OCI-LY3 (cell line): ENCODE data around the gene ARL13B.
A peak's percentile ranks its signal among the peaks of the same experiment; 100 is the strongest.
"Not testable (repeated sequence)": the region's sequence is repeated elsewhere in the genome, so short reads cannot be mapped to it uniquely, and the experiment has no call there.

Experiments used
- H2AFZ ChIP-seq: fragments of 200-600, 300-600 bp; shearing (Covaris generic); 2 replicates; pipeline ENCODE4 v1.6.0; 2014; ENCODE audit warnings: antibody characterized with exemption, low read depth, low read length
- H3K27ac ChIP-seq: fragments of 200-600, 300-600 bp; sonication (generic); 2 replicates; pipeline ENCODE4 v1.5.1; 2014; ENCODE audit warnings: mild to moderate bottlenecking, low read length, moderate library complexity, mixed read lengths
- H3K27me3 ChIP-seq: fragments of 200-600, 300-600 bp; sonication (generic); 2 replicates; pipeline ENCODE4 v1.6.1; 2014; ENCODE audit warnings: low read depth, low read length, mixed read lengths
- H3K36me3 ChIP-seq: fragments of 200-600, 300-600 bp; sonication (generic); replicated peaks from 2 replicates; pipeline ENCODE3; 2014; ENCODE audit warnings: low read depth, low read length, mixed read lengths
- H3K4me1 ChIP-seq: fragments of 300-600, 200-600 bp; sonication (generic); 2 replicates; pipeline ENCODE4 v1.6.1; 2014; ENCODE audit warnings: low read length, mixed read lengths
- H3K4me2 ChIP-seq: fragments of 200-600, 300-600 bp; sonication (generic); 2 replicates; pipeline ENCODE4 v1.6.1; 2014; ENCODE audit warnings: low read length, mixed read lengths
- H3K4me3 ChIP-seq: fragments of 300-600, 200-600 bp; sonication (generic); 2 replicates; pipeline ENCODE4 v1.5.1; 2014; ENCODE audit warnings: antibody characterized with exemption, mild to moderate bottlenecking, low read length, moderate library complexity
- H3K79me2 ChIP-seq: fragments of 300-600, 200-600 bp; shearing (Covaris generic); 2 replicates; pipeline ENCODE4 v1.6.1; 2014; ENCODE audit warnings: mild to moderate bottlenecking, low read length, mixed read lengths
- H3K9ac ChIP-seq: fragments of 300-600, 200-600 bp; shearing (Covaris generic); 2 replicates; pipeline ENCODE4 v1.6.0; 2014; ENCODE audit warnings: mild to moderate bottlenecking, low read length, moderate library complexity
- H3K9me3 ChIP-seq: fragments of 200-600, 300-600 bp; shearing (Covaris generic); 2 replicates; pipeline ENCODE4 v1.6.1; 2014; ENCODE audit warnings: low read length, mixed read lengths; ENCODE audit not compliant: insufficient read depth
- H4K20me1 ChIP-seq: fragments of 200-600, 300-600 bp; sonication (generic); 2 replicates; pipeline ENCODE4 v1.6.1; 2016; ENCODE audit warnings: low read length, mixed read lengths; ENCODE audit not compliant: insufficient read depth
- EZH2phosphoT487 ChIP-seq: fragments of 200-600 bp; shearing (Covaris generic); IDR thresholded peaks from 2 replicates; pipeline ENCODE4 v1.6.1; 2018; ENCODE audit warnings: antibody characterized with exemption, mixed run types, low read depth
- TF ChIP-seq, protein P1 (sequence below): fragments of 200-600, 300-600 bp; sonication (generic); IDR thresholded peaks from 2 replicates; pipeline ENCODE4 v1.5.1; 2014; ENCODE audit warnings: antibody characterized with exemption, low read length, low read depth

ARL13B gene

DNA sequence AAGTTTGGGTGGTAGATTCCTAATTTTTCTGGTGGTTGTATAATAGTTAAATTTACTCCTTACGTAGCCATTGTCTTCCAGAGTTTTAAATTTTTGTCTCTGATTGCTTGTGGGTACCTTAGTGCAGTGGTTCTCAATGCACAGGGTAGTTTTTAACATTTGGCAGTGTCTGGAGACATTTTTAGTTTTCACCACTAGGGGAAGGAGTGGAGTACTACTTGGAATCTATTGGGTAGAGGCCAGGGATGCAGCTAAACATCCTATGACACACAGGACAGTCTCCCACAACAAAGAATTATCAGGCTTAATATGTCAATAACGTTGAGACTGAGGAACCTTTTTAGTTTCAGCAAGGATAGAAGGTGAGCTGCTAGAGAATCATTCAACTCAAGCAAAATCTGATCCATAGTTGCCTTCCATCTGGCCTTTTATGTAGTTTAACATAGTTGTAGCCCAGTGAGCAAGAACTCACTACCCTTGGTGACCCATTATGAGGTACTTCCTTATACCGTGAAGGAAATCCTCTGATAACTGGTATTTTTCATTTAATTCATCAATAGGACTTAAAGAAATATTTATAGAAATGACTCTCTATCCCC, 57.1 kb downstream of the ARL13B start:
- Histone ChIP-seq H3K4me1 (no peaks in the 10 kb centered on the region), H3K27ac (no peak overlapping the region), H4K20me1 (no peaks in the 10 kb centered on the region), H3K36me3 (no peaks in the 10 kb centered on the region), H3K27me3 (no peaks in the 10 kb centered on the region), H3K9me3 (no peaks in the 10 kb centered on the region), H2AFZ (no peak overlapping the region), H3K79me2 (no peaks in the 10 kb centered on the region), H3K4me2 (no peak overlapping the region), H3K4me3 (no peak overlapping the region), H3K9ac (no peak overlapping the region)
- TF ChIP-seq, protein P1, sequence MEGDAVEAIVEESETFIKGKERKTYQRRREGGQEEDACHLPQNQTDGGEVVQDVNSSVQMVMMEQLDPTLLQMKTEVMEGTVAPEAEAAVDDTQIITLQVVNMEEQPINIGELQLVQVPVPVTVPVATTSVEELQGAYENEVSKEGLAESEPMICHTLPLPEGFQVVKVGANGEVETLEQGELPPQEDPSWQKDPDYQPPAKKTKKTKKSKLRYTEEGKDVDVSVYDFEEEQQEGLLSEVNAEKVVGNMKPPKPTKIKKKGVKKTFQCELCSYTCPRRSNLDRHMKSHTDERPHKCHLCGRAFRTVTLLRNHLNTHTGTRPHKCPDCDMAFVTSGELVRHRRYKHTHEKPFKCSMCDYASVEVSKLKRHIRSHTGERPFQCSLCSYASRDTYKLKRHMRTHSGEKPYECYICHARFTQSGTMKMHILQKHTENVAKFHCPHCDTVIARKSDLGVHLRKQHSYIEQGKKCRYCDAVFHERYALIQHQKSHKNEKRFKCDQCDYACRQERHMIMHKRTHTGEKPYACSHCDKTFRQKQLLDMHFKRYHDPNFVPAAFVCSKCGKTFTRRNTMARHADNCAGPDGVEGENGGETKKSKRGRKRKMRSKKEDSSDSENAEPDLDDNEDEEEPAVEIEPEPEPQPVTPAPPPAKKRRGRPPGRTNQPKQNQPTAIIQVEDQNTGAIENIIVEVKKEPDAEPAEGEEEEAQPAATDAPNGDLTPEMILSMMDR = peak; percentile 45
- TF ChIP-seq EZH2phosphoT487 = no peak

DNA sequence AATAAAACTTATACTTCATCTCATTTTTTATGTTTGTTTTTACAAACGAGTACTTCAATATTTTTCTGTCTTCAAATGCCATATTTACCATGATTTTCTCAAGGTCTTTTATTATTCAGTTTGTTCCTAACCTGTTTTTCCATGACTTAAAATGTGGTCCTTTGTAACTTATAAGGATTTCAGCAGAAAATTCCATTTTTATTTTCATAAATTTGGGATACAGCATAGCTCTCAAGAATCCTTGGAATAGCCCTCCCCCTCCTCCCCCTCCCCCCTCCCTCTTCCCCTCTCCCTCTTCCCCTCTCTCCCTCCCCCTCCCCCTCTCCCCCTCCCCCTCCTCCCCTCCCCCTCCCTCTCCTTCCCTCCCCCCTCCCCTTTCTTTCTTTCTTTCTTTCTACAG, 63.3 kb downstream of the ARL13B start:
- Histone ChIP-seq H3K4me1 (no peaks in the 10 kb centered on the region), H3K9ac (no peak overlapping the region), H2AFZ (no peak overlapping the region), H3K4me3 (no peak overlapping the region), H3K4me2 (no peak overlapping the region), H3K27ac (no peak overlapping the region), H4K20me1 (no peaks in the 10 kb centered on the region), H3K79me2 (no peaks in the 10 kb centered on the region), H3K9me3 (no peaks in the 10 kb centered on the region), H3K36me3 (no peaks in the 10 kb centered on the region), H3K27me3 (no peaks in the 10 kb centered on the region)
- TF ChIP-seq EZH2phosphoT487 = no peak
- TF ChIP-seq, protein P1 = no peak

DNA sequence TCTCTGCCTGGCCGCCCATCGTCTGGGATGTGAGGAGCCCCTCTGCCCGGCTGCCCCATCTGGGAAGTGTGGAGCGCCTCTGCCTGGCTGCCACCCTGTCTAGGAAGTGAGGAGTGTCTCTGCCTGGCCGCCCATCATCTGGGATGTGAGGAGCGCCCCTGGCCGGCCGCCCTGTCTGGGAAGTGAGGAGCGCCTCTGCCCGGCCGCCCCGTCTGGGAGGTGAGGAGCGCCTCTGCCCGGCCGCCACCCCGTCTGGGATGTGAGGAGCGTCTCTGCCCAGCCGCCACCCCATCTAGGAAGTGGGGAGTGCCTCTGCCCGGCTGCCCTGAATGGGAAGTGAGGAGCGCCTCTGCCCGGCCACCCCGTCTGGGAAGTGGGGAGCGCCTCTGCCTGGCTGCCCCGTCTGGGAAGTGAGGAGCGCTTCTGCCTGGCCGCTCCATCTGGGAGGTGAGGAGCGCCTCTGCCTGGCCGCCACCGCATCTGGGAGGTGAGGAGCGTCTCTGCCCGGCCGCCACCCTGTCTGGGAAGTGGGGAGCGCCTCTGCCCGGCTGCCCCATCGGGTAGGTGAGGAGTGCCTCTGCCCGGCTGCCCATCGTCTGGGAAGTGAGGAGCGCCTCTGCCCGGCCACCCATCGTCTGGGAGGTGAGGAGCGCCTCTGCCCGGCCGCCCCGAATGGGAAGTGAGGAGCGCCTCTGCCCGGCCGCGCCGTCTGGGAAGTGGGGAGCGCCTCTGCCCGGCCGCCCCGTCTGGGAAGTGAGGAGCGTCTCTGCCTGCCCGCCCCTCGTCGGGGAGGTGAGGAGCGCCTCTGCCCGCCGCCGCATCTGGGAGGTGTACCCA, 64.4 kb downstream of the ARL13B start:
- not testable (repeated sequence) for H2AFZ ChIP-seq, H3K79me2 ChIP-seq, H3K4me3 ChIP-seq, H3K9ac ChIP-seq, H3K4me2 ChIP-seq, H3K4me1 ChIP-seq, H3K27ac ChIP-seq, H3K27me3 ChIP-seq, H3K9me3 ChIP-seq, H3K36me3 ChIP-seq, H4K20me1 ChIP-seq

DNA sequence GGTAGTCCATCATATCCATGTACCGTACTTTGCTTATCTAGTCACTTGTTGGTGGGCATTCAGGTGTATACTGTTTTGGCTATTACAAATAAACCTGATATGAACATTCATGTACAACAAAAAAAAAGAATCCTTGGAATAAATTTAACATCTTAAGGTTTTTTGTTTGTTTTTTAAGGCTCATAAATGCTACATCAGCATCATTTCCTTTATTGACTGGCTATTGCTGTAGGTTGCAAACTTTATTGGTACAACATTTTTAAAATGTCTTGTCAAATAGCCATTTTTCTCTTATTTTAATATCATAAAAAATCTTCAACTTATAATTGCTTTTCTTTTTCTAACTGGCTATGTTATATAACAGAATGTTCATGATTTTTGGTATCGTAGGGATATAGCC, 66.6 kb downstream of the ARL13B start:
- H3K9ac ChIP-seq = no peak overlapping the region
- no peaks in the 10 kb centered on the region for H3K9me3 ChIP-seq
- no peaks in the 10 kb centered on the region for H3K27me3 ChIP-seq
- H3K4me2 ChIP-seq = no peak overlapping the region
- no peak overlapping the region for H2AFZ ChIP-seq
- no peaks in the 10 kb centered on the region for H3K79me2 ChIP-seq
- H3K27ac ChIP-seq = no peak overlapping the region
- no peaks in the 10 kb centered on the region for H4K20me1 ChIP-seq
- no peaks in the 10 kb centered on the region for H3K36me3 ChIP-seq
- H3K4me1 ChIP-seq = no peaks in the 10 kb centered on the region
- H3K4me3 ChIP-seq = no peak overlapping the region
- TF ChIP-seq, protein P1 = no peak
- no peak for TF ChIP-seq EZH2phosphoT487
